PC-3 (cell line): Measurements from ENCODE around the gene TMEM208. TPM values are rescaled to one million over a fixed set of nuclear protein-coding genes. Genes with fewer than 3 reads are reported as not detected.

ENCODE experiments used
- ATAC-seq: fragments of 200-7000 bp; cut with Tn5 transposase; 2 replicates; pipeline ENCODE4 v1.9.1; 2020; ENCODE audit warnings: mild to moderate bottlenecking, moderate library complexity
- BruUV-seq: library from RNA; stranded (reverse); fragments of 400-500 nt; replicated peaks from 2 replicates; lab custom pipeline; 2021; lab: Mats Ljungman, UMichigan
- CTCF ChIA-PET: fragments of 300-600 bp; sonication (Branson Sonifier 250); formaldehyde crosslinking; loops from one replicate; lab custom pipeline; 2022; ENCODE audit warnings: antibody characterized with exemption; lab: Charles Lee
- POLR2A ChIA-PET: fragments of 300-600 bp; sonication (Branson Sonifier 250); formaldehyde crosslinking; loops from one replicate; lab custom pipeline; 2022; ENCODE audit warnings: antibody characterized with exemption; ENCODE audit not compliant: unreplicated experiment; lab: Charles Lee
- DNase-seq: peaks from one replicate; pipeline ENCODE4 v3.0.0-alpha.2; 2015
- H2AFZ ChIP-seq: fragments of 300-600 bp; sonication (generic); 2 replicates; pipeline ENCODE4 v1.6.0; 2016; ENCODE audit warnings: antibody characterized with exemption, low read length
- H3F3A ChIP-seq: fragments of 300-600 bp; sonication (generic); one replicate; pipeline ENCODE4 v1.6.0; 2017; ENCODE audit warnings: antibody characterized with exemption, low read length, control low read depth, mild to moderate bottlenecking; ENCODE audit not compliant: unreplicated experiment
- H3K27ac ChIP-seq: fragments of 300-600 bp; sonication (generic); 2 replicates; pipeline ENCODE4 v1.5.1; 2016; ENCODE audit warnings: mild to moderate bottlenecking, low read length
- H3K27me3 ChIP-seq: fragments of 300-600 bp; sonication (generic); 2 replicates; pipeline ENCODE4 v1.6.1; 2016; ENCODE audit warnings: low read length, mixed read lengths
- H3K36me3 ChIP-seq: fragments of 300-600 bp; sonication (generic); 2 replicates; pipeline ENCODE4 v1.6.1; 2016; ENCODE audit warnings: low read depth, mixed run types, low read length, mixed read lengths
- H3K4me1 ChIP-seq: fragments of 300-600 bp; sonication (generic); 2 replicates; pipeline ENCODE4 v1.5.1; 2016; ENCODE audit warnings: low read length; ENCODE audit not compliant: insufficient read depth
- H3K4me2 ChIP-seq: fragments of 300-600 bp; sonication (generic); 2 replicates; pipeline ENCODE4 v1.6.0; 2016; ENCODE audit warnings: low read length
- H3K4me3 ChIP-seq: fragments of 300-600 bp; sonication (generic); 2 replicates; pipeline ENCODE4 v1.5.1; 2016; ENCODE audit warnings: mild to moderate bottlenecking, low read length, mixed read lengths
- H3K79me2 ChIP-seq: fragments of 300-600 bp; sonication (generic); 2 replicates; pipeline ENCODE4 v1.6.1; 2017; ENCODE audit warnings: low read length, mixed read lengths
- H3K9ac ChIP-seq: fragments of 300-600 bp; sonication (generic); 2 replicates; pipeline ENCODE4 v1.6.0; 2016; ENCODE audit warnings: mild to moderate bottlenecking, low read length
- H3K9me2 ChIP-seq: fragments of 300-600 bp; sonication (generic); replicated peaks from 2 replicates; pipeline ENCODE4 v1.6.1; 2016; ENCODE audit warnings: mixed run types, low read length, mixed read lengths
- H3K9me3 ChIP-seq: fragments of 300-600 bp; sonication (generic); 2 replicates; pipeline ENCODE4 v1.6.1; 2016; ENCODE audit warnings: low read length, mixed read lengths
- H4K20me1 ChIP-seq: fragments of 300-600 bp; sonication (generic); 2 replicates; pipeline ENCODE4 v1.6.1; 2016; ENCODE audit warnings: low read length, mixed read lengths
- CTCF ChIP-seq: fragments of 300-600 bp; sonication (generic); conservative IDR thresholded peaks from 2 replicates; pipeline ENCODE4 v1.5.1; 2017; ENCODE audit warnings: antibody characterized with exemption, low read depth, mild to moderate bottlenecking, low read length
- EZH2 ChIP-seq: fragments of 300-600 bp; sonication (generic); IDR thresholded peaks from one replicate; pipeline ENCODE4 v1.6.1; 2017; ENCODE audit warnings: antibody characterized with exemption, mild to moderate bottlenecking, low read length; ENCODE audit not compliant: unreplicated experiment
- EZH2phosphoT487 ChIP-seq: fragments of 300-600 bp; sonication (generic); IDR thresholded peaks from 2 replicates; pipeline ENCODE4 v1.6.1; 2018; ENCODE audit warnings: mild to moderate bottlenecking, antibody characterized with exemption, low read length, borderline replicate concordance
- intact Hi-C: fragments of 100-400 bp; cut with micrococcal nuclease; formaldehyde crosslinking; loops from 2 replicates; pipeline ENCODE4 v1.9.0; 2023
- total RNA-seq: library from RNA; depleted of rRNA; stranded (reverse); fragments of >200 nt; gene quantifications from 2 replicates; pipeline ENCODE4 v1.2.3, GENCODE V29; 2014

Gene TMEM208
- total RNA-seq, 1 experiment from 2014 or later: 35.4 TPM

GRCh38 chr16:67199808-67200198 is 27.1 kb upstream of the TMEM208 start:
- H2AFZ ChIP-seq: no peak overlapping the region
- no peaks in the 10 kb centered on the region for H3K9me2 ChIP-seq
- H3K4me3 ChIP-seq: no peak overlapping the region
- no peaks in the 10 kb centered on the region for H3K27me3 ChIP-seq
- no peak overlapping the region for H3K4me2 ChIP-seq
- H3F3A ChIP-seq: no peaks in the 10 kb centered on the region
- TF ChIP-seq EZH2: no peak
- no peak for TF ChIP-seq CTCF
- no peak for TF ChIP-seq EZH2phosphoT487
- no peaks in the 10 kb centered on the region for H3K9me3 ChIP-seq
- peaks cover 12% of the 10 kb centered on the region; the same call in 1 of the 2 replicates for H3K36me3 ChIP-seq
- POLR2A ChIA-PET: no interaction called here
- peaks cover 2% of the 10 kb centered on the region; the same call in 1 of the 2 replicates for H3K79me2 ChIP-seq
- intact Hi-C loops: loop anchor here (10.0 kb wide), 1 partner anchor 45 kb away; the partner anchor contains the start of genes FHOD1 and SLC9A5
- H3K9ac ChIP-seq: no peak overlapping the region
- no peaks in the 10 kb centered on the region for H3K4me1 ChIP-seq
- CTCF ChIA-PET: no interaction called here
- no TSS peak for BruUV-seq
- no peaks in the 10 kb centered on the region; the same call in 1 of the 2 replicates for H4K20me1 ChIP-seq
- ATAC-seq (no peak), DNase-seq (no peak)
- no peak overlapping the region for H3K27ac ChIP-seq

DNA sequence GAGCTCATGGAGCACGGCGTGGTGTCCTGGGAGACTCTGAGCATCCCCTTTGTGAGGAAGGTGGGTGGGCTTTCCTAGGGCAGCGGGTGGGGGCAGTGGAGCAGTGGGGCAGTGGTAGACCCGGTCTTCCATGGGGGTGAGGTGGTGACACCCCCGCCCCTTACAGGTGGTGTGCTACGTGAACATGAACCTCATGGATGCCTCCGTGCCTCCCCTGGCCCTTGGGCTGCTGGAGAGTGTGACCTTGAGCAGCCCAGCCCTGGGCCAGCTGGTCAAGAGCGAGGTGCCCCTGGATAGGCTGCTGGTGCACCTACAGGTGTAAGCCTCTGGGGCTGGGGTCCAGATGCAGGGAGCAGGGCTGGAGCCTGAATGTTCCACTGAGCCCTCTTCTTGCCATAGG is 26.4 kb upstream of the TMEM208 start:
- ChIA-PET CTCF (no interaction called here), POLR2A (no interaction called here)
- peaks cover 10% of the 10 kb centered on the region; the same call in 1 of the 2 replicates for H3K36me3 ChIP-seq

More for the DNA sequence above, 26.4 kb upstream of the TMEM208 start:
- Histone ChIP-seq H3K4me3 (no peak overlapping the region), H3K4me2 (no peak overlapping the region), H3K9me3 (no peaks in the 10 kb centered on the region), H3F3A (no peaks in the 10 kb centered on the region), H3K27ac (no peak overlapping the region), H3K79me2 (no peaks in the 10 kb centered on the region), H2AFZ (no peak overlapping the region), H3K27me3 (no peaks in the 10 kb centered on the region), H3K9ac (no peak overlapping the region), H3K4me1 (no peaks in the 10 kb centered on the region), H4K20me1 (no peaks in the 10 kb centered on the region; the same call in 1 of the 2 replicates), H3K9me2 (no peaks in the 10 kb centered on the region)
- TF ChIP-seq CTCF (no peak), EZH2phosphoT487 (no peak), EZH2 (no peak)
- no peak for DNase-seq
- intact Hi-C loops: no loop called here
- no peak for ATAC-seq
- BruUV-seq: no TSS peak
